H1 (cell line): ENCODE data around the gene DYNLT3. TPM values are rescaled to one million over a fixed set of nuclear protein-coding genes. Genes with fewer than 3 reads are reported as not detected.

Experiments
- CTCF ChIA-PET: fragments of 300-600 bp; sonication (Branson Sonifier 250); formaldehyde crosslinking; loops from one replicate; lab custom pipeline; 2021; ENCODE audit not compliant: partially characterized antibody; lab: Charles Lee
- POLR2A ChIA-PET: fragments of 300-600 bp; sonication (Branson Sonifier 250); formaldehyde crosslinking; loops from one replicate; lab custom pipeline; 2021; ENCODE audit warnings: inconsistent platforms; ENCODE audit not compliant: partially characterized antibody; lab: Charles Lee
- DNase-seq, 2 experiments: peaks; one replicate each; pipeline versions ENCODE4 v3.0.0 to v3.0.0-alpha.2; 2010 to 2022; ENCODE audit warnings: low spot score in 2 of 2, low read depth in 1 of 2, mixed read lengths in 1 of 2
- FAIRE-seq: peaks from 2 replicates; lab custom pipeline; 2011; peaks lifted over from hg19 to GRCh38; lab: Jason Lieb, UNC
- H2AFZ ChIP-seq: 2 replicates; pipeline ENCODE4 v1.8.1; 2012; ENCODE audit warnings: low read length, inconsistent platforms
- H2AK5ac ChIP-seq: 2 replicates; pipeline ENCODE4 v1.6.1; 2013; ENCODE audit warnings: low read depth, low read length
- H2BK120ac ChIP-seq: replicated peaks from 2 replicates; pipeline ENCODE3; 2013; ENCODE audit warnings: low read depth, low read length, inconsistent platforms
- H2BK12ac ChIP-seq: 2 replicates; pipeline ENCODE4 v1.6.1; 2013; ENCODE audit warnings: low read depth, low read length
- H2BK15ac ChIP-seq: 2 replicates; pipeline ENCODE4 v1.6.1; 2013; ENCODE audit warnings: low read length
- H2BK20ac ChIP-seq: 2 replicates; pipeline ENCODE4 v1.6.1; 2013; ENCODE audit warnings: low read length
- H2BK5ac ChIP-seq: 2 replicates; pipeline ENCODE4 v1.6.1; 2013; ENCODE audit warnings: low read depth, low read length
- H3K14ac ChIP-seq: 2 replicates; pipeline ENCODE4 v1.6.1; 2013; ENCODE audit warnings: inconsistent platforms; ENCODE audit not compliant: insufficient read length
- H3K18ac ChIP-seq: 2 replicates; pipeline ENCODE4 v1.6.1; 2013; ENCODE audit warnings: low read length; ENCODE audit errors: extremely low read depth
- H3K23ac ChIP-seq: 2 replicates; pipeline ENCODE4 v1.6.1; 2013; ENCODE audit warnings: inconsistent platforms; ENCODE audit not compliant: insufficient read length
- H3K23me2 ChIP-seq: 2 replicates; pipeline ENCODE4 v1.6.1; 2013; ENCODE audit warnings: low read depth, low read length
- H3K27ac ChIP-seq: 2 replicates; pipeline ENCODE4 v1.6.1; 2011; ENCODE audit warnings: low read depth, low read length, inconsistent platforms
- H3K27me3 ChIP-seq, 4 experiments: replicated peaks in 1 of 4; 1 replicate in 1 of 4; 2 replicates in 3 of 4; pipeline versions ENCODE4 v1.6.1 to v1.8.1; 2011 to 2013; ENCODE audit warnings: low read length in 3 of 4, mild to moderate bottlenecking in 3 of 4, inconsistent platforms in 2 of 4, mixed read lengths in 2 of 4, moderate library complexity in 1 of 4; ENCODE audit not compliant: control insufficient read depth in 3 of 4, insufficient read depth in 3 of 4; ENCODE audit errors: extremely low read depth in 1 of 4
- H3K36me3 ChIP-seq, 4 experiments: 2 replicates each; pipeline versions ENCODE4 v1.6.1 to v1.8.1; 2011 to 2013; ENCODE audit warnings: mild to moderate bottlenecking in 4 of 4, low read length in 3 of 4, moderate library complexity in 2 of 4, control low read depth in 1 of 4, inconsistent platforms in 1 of 4; ENCODE audit not compliant: insufficient read depth in 4 of 4, control insufficient read depth in 2 of 4
- H3K4ac ChIP-seq: replicated peaks from 2 replicates; pipeline ENCODE3; 2013; ENCODE audit warnings: low read length, low read depth, mixed read lengths, inconsistent platforms; ENCODE audit not compliant: insufficient read length
- H3K4me1 ChIP-seq, 4 experiments: replicated peaks in 1 of 4; 1 replicate in 1 of 4; 2 replicates in 3 of 4; pipeline versions ENCODE4 v1.6.1 to v1.8.1; 2011 to 2013; ENCODE audit warnings: low read length in 3 of 4, inconsistent platforms in 2 of 4, mixed read lengths in 1 of 4; ENCODE audit not compliant: insufficient read depth in 4 of 4, control insufficient read depth in 3 of 4
- H3K4me2 ChIP-seq, 2 experiments: 2 replicates each; pipeline versions ENCODE4 v1.6.1 to v1.8.1; 2011 to 2013; ENCODE audit warnings: low read depth in 2 of 2, low read length in 2 of 2, control low read depth in 1 of 2, inconsistent platforms in 1 of 2, mild to moderate bottlenecking in 1 of 2; ENCODE audit not compliant: insufficient read depth in 1 of 2
- H3K4me3 ChIP-seq, 4 experiments: fragments of 200-600, 300-600 bp in 1 of 4; sonication (generic), shearing (Covaris generic), sonication (Bioruptor Twin) in 1 of 4; 2 replicates each; pipeline versions ENCODE4 v1.5.1 to v1.8.1; 2011 to 2016; ENCODE audit warnings: low read length in 4 of 4, low read depth in 3 of 4, control low read depth in 2 of 4, inconsistent platforms in 2 of 4, mild to moderate bottlenecking in 2 of 4, mixed read lengths in 1 of 4, moderate library complexity in 1 of 4; ENCODE audit not compliant: insufficient read depth in 2 of 4; ENCODE audit errors: extremely low read depth in 1 of 4
- H3K56ac ChIP-seq: replicated peaks from 2 replicates; pipeline ENCODE3; 2013; ENCODE audit warnings: low read depth, mild to moderate bottlenecking, mixed read lengths, low read length, inconsistent platforms; ENCODE audit not compliant: insufficient read length
- H3K79me1 ChIP-seq: 2 replicates; pipeline ENCODE4 v1.6.1; 2013; ENCODE audit warnings: low read depth, low read length, control low read depth
- H3K79me2 ChIP-seq, 2 experiments: 2 replicates each; pipeline versions ENCODE4 v1.6.1 to v1.8.1; 2012 to 2013; ENCODE audit warnings: low read length in 2 of 2, mild to moderate bottlenecking in 2 of 2, inconsistent platforms in 1 of 2; ENCODE audit not compliant: insufficient read depth in 2 of 2, control insufficient read depth in 1 of 2
- H3K9ac ChIP-seq, 4 experiments: replicated peaks in 1 of 4; 1 replicate in 1 of 4; 2 replicates in 3 of 4; pipeline versions ENCODE4 v1.6.1 to v1.8.1; 2011 to 2013; ENCODE audit warnings: low read depth in 3 of 4, low read length in 3 of 4, control low read depth in 2 of 4, mild to moderate bottlenecking in 2 of 4, moderate library complexity in 2 of 4, inconsistent platforms in 1 of 4; ENCODE audit errors: extremely low read depth in 1 of 4
- H3K9me3 ChIP-seq, 2 experiments: 2 replicates each; pipeline versions ENCODE4 v1.6.1 to v1.8.1; 2012 to 2013; ENCODE audit warnings: mild to moderate bottlenecking in 2 of 2, moderate library complexity in 2 of 2, control low read depth in 1 of 2, inconsistent platforms in 1 of 2, low read depth in 1 of 2, low read length in 1 of 2, mixed read lengths in 1 of 2; ENCODE audit not compliant: insufficient read depth in 2 of 2
- H4K20me1 ChIP-seq, 2 experiments: replicated peaks in 1 of 2; 2 replicates each; pipeline versions ENCODE3 to v1.8.1; 2011 to 2013; ENCODE audit warnings: inconsistent platforms in 2 of 2, low read length in 2 of 2, mild to moderate bottlenecking in 1 of 2; ENCODE audit not compliant: insufficient read depth in 2 of 2, control insufficient read depth in 1 of 2
- H4K5ac ChIP-seq: 2 replicates; pipeline ENCODE4 v1.6.1; 2013; ENCODE audit warnings: low read length, low read depth, mixed read lengths, inconsistent platforms; ENCODE audit not compliant: insufficient read length
- H4K8ac ChIP-seq: 2 replicates; pipeline ENCODE4 v1.8.0; 2013; ENCODE audit warnings: mild to moderate bottlenecking, moderate library complexity, low read length, inconsistent platforms; ENCODE audit not compliant: insufficient read depth; ENCODE audit errors: extremely low read depth
- H4K91ac ChIP-seq: replicated peaks from 2 replicates; pipeline ENCODE3; 2013; ENCODE audit warnings: low read length, mixed read lengths, inconsistent platforms; ENCODE audit not compliant: insufficient read length
- EZH2 ChIP-seq: fragments of 200-600 bp; sonication (generic); IDR thresholded peaks from 2 replicates; pipeline ENCODE4 v1.7.1; 2012; ENCODE audit warnings: low read depth, mild to moderate bottlenecking, moderate library complexity, low read length, inconsistent platforms; ENCODE audit not compliant: severe bottlenecking
- RNF2 ChIP-seq: fragments of 200-900, 300-1000 bp; sonication (generic); IDR thresholded peaks from 2 replicates; pipeline ENCODE4 v1.7.1; 2016; ENCODE audit warnings: borderline replicate concordance, low read depth, mild to moderate bottlenecking, antibody characterized with exemption, low read length; ENCODE audit not compliant: poor library complexity, severe bottlenecking; ENCODE audit errors: missing control alignments
- WGBS, 2 experiments: shearing (Covaris generic) in 1 of 2; methylation state at CpG; one replicate each; pipeline versions ENCODE4 v1.1.6 to v1.1.7; 2013 to 2015; ENCODE audit warnings: low lambda C conversion rate in 2 of 2, mixed read lengths in 2 of 2, inconsistent platforms in 1 of 2, low coverage in 1 of 2, missing lambda C conversion rate in 1 of 2; ENCODE audit not compliant: insufficient replicate concordance in 2 of 2, insufficient coverage in 1 of 2, insufficient read length in 1 of 2; ENCODE audit errors: extremely low coverage in 1 of 2, missing lambda C conversion rate in 1 of 2; 5-methylcytosine and 5-hydroxymethylcytosine counted together
- polyA plus RNA-seq, 7 experiments: library from polyadenylated mRNA; depleted of rRNA in 3 of 7; stranded (reverse) in 5 of 7; unstranded in 2 of 7; fragments of >200 nt in 5 of 7; fragments of 200-250 nt in 2 of 7; gene quantifications; 1 replicate in 5 of 7; 2 replicates in 1 of 7; 4 replicates in 1 of 7; pipeline versions ENCODE4 v1.2.1 to v1.2.3, GENCODE V29; 2011 to 2013; ENCODE audit warnings: missing spikeins in 2 of 7, mixed read lengths in 2 of 7
- total RNA-seq: library from RNA; stranded (reverse); fragmentation: NEBNext Ultra II Directional; extraction: Animal tissue kit (Norgen Biotek cat#: 25700); gene quantifications from 2 replicates; pipeline ENCODE4 v1.2.1, GENCODE V29; 2021

The DYNLT3 gene
- total and polyA plus RNA-seq, 2 of the 8 experiments (the other 6 are each of a cell fraction or from before 2014, with no cell fraction given), result 2.3 to 3.5 TPM

DNA sequence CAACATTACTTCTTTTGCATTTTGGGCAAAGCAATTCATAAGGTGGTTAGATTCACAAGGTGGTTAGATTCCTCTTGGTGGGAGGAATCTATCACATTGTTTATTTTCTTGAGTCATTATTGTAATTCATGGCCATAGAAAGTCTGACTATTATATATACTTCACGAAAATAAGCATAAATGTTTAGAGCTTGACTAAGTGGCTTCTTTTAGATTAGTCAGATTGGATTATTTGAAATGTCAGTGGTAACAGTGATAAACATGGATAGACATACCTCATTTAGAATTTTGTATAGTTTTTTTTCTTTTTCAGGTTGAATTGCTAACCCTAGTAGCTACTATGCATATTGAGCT, 24.9 kb upstream of the DYNLT3 start:
- H3K4me2 ChIP-seq, result no peak overlapping the region
- no peak overlapping the region for H4K5ac ChIP-seq
- no peak overlapping the region for H3K18ac ChIP-seq
- H3K4ac ChIP-seq, result no peak overlapping the region
- CTCF ChIA-PET, result interaction anchor here (1.1 to 1.4 kb wide), 4 partner anchors 10 to 127 kb away, joined by 3 to 4 read pairs (median 3); no protein-coding TSS in a partner anchor
- no peak overlapping the region for H3K9ac ChIP-seq
- H3K23me2 ChIP-seq, result no peaks in the 10 kb centered on the region; the same call in 1 of the 2 replicates
- no peak overlapping the region for H3K27ac ChIP-seq
- no peak overlapping the region for H2BK120ac ChIP-seq
- 92% methylated on average over 1 of the region's 1 CpG; no CpG with 5 or more reads in 1 of the 2 experiments for WGBS, 2 experiments
- DNase-seq (no peak), FAIRE-seq (no peak)
- no peak overlapping the region for H3K14ac ChIP-seq
- H3K9me3 ChIP-seq, result no peaks in the 10 kb centered on the region
- H3K79me2 ChIP-seq, result no peaks in the 10 kb centered on the region
- no peak overlapping the region for H2BK12ac ChIP-seq
- no peak overlapping the region for H2BK20ac ChIP-seq
- no peaks in the 10 kb centered on the region for H3K36me3 ChIP-seq
- H3K4me1 ChIP-seq, result no peaks in the 10 kb centered on the region
- no peak overlapping the region for H3K56ac ChIP-seq
- no peaks in the 10 kb centered on the region for H4K20me1 ChIP-seq
- POLR2A ChIA-PET, result no interaction called here
- H4K91ac ChIP-seq, result no peak overlapping the region
- H3K27me3 ChIP-seq, result no peaks in the 10 kb centered on the region
- TF ChIP-seq RNF2, result no peak
- no peak for TF ChIP-seq EZH2
- no peak overlapping the region for H4K8ac ChIP-seq
- no peak overlapping the region for H2BK5ac ChIP-seq
- no peaks in the 10 kb centered on the region for H3K79me1 ChIP-seq
- H3K23ac ChIP-seq, result no peak overlapping the region
- no peak overlapping the region for H2AK5ac ChIP-seq
- no peak overlapping the region for H2AFZ ChIP-seq
- H2BK15ac ChIP-seq, result no peak overlapping the region
- H3K4me3 ChIP-seq, result no peak overlapping the region
